ENCODE results near the gene TGFB3.
"Not testable (repeated sequence)": the region's sequence is repeated elsewhere in the genome, so short reads cannot be mapped to it uniquely, and the experiment has no call there.

The TGFB3 gene

GRCh38 chr14:75981426-75982265, at the start of gene TGFB3:
Gene TGFB3 (minus strand): TSS chr14:75981995. CDS start chr14:75980893, 1,102 bp downstream.
- DNase-seq = peak; percentile 42

GRCh38 chr14:76024211-76024907, 42.6 kb upstream of the TGFB3 start:
- DNase-seq = no peak

- DNase-seq = no peak
Measured at GRCh38 chr14:76023757-76024156, 42.0 kb upstream of the TGFB3 start.

- DNase-seq = no peak
Measured at GRCh38 chr14:76022991-76023390, 41.2 kb upstream of the TGFB3 start.

GRCh38 chr14:76019676-76020075, 37.9 kb upstream of the TGFB3 start:
- no peak for DNase-seq

GRCh38 chr14:76015668-76016067, 33.9 kb upstream of the TGFB3 start:
- no peak for DNase-seq

GRCh38 chr14:76015191-76015590, 33.4 kb upstream of the TGFB3 start:
- DNase-seq = no peak

GRCh38 chr14:76012354-76012753, 30.6 kb upstream of the TGFB3 start:
- DNase-seq = no peak

- DNase-seq = no peak
Measured at GRCh38 chr14:76011930-76012329, 30.1 kb upstream of the TGFB3 start.

- not testable (repeated sequence) for DNase-seq
Measured at GRCh38 chr14:76009627-76010026, 27.8 kb upstream of the TGFB3 start.

GRCh38 chr14:76007852-76008251, 26.1 kb upstream of the TGFB3 start:
- no peak for DNase-seq

- DNase-seq = no peak
Measured at GRCh38 chr14:76007379-76007778, 25.6 kb upstream of the TGFB3 start.

- DNase-seq = no peak
Measured at GRCh38 chr14:76006253-76006652, 24.5 kb upstream of the TGFB3 start.

GRCh38 chr14:76002383-76002782, 20.6 kb upstream of the TGFB3 start:
- DNase-seq = no peak

- DNase-seq = no peak
Measured at GRCh38 chr14:75999511-76000190, 17.9 kb upstream of the TGFB3 start.

GRCh38 chr14:75996488-75996887, 14.7 kb upstream of the TGFB3 start:
- no peak for DNase-seq

- DNase-seq = no peak
Measured at GRCh38 chr14:75995372-75996041, 13.7 kb upstream of the TGFB3 start.

GRCh38 chr14:75993567-75994041, 11.8 kb upstream of the TGFB3 start:
- DNase-seq = no peak

- DNase-seq = no peak
Measured at GRCh38 chr14:75991753-75992152, 10.0 kb upstream of the TGFB3 start.

GRCh38 chr14:75990297-75990696, 8.5 kb upstream of the TGFB3 start:
- no peak for DNase-seq

GRCh38 chr14:75989134-75989533, 7.3 kb upstream of the TGFB3 start:
- no peak for DNase-seq

- DNase-seq = no peak
Measured at GRCh38 chr14:75987201-75987970, 5.6 kb upstream of the TGFB3 start.
